Colon (tissue), 2 donors: ENCODE data around the gene CDKN2B.
"Not testable (repeated sequence)": the region's sequence is repeated elsewhere in the genome, so short reads cannot be mapped to it uniquely, and the experiment has no call there.

ENCODE experiments used
- FAIRE-seq: peaks from 2 replicates; lab custom pipeline; 2012; peaks lifted over from hg19 to GRCh38; lab: Jason Lieb, UNC
- donor health status: control.
- donor health status: control.

CDKN2B gene

DNA sequence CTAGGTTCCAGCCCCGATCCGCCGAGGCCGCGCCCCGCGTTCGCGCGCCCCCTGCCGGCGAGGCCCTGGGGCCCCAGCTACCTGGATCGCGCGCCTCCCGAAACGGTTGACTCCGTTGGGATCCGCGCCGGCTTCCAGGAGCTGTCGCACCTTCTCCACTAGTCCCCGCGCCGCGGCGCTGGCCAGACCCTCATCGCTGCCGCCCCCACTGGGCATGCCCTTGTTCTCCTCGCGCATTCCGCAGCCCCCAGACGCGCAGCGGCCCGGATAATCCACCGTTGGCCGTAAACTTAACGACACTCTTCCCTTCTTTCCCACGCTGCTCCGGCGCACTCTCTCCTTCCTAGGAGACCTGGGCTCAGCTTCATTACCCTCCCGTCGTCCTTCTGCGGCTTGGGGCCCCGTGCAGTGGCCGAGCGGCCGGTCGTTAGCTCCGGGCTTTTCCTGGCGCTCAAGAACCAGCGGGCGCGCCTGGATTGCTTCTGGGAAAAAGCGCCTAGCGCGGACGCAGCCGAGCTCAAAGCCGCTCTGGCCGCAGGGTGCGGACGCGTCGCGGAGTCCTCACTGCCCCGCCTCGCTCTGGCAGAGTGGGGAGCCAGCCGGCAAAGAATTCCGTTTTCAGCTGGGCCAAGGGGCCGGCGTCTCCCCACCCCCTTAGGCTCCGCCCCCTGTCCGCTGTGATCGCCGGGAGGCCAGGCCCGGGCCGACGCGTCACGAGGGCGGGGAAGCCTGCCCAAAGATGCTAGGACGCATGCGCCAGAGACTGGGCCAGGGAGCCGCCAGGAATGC is at the start of gene CDKN2B:
CDKN2B (minus strand) TSS at position 589 of the 789 bp plus-strand sequence; CDS start at position 237, 352 bp downstream.
- no peak for FAIRE-seq

GRCh38 chr9:22057972-22058371 is 48.9 kb upstream of the CDKN2B start:
- FAIRE-seq: not testable (repeated sequence)

DNA sequence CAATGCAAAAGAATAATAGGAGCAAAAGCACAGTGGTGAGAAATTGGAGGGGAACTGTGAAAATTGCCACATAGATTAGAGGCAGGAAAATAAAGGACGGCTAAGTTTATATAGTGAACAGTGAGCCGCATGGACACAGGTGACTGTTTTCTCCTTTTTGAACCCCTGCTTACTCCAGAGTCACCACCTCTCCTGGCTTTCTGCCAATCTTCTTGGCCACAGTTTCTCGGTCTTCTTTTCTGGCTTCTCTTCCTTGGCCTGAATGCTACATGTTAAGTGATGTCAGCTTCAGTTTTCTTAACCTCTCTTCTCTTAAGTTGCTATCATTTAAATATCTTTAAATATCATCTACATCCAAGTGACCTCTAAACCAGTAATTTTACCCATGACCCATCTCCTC is 47.3 kb upstream of the CDKN2B start:
- FAIRE-seq: no peak

GRCh38 chr9:22055090-22055489 is 46.0 kb upstream of the CDKN2B start:
- FAIRE-seq: peak; percentile 14

DNA sequence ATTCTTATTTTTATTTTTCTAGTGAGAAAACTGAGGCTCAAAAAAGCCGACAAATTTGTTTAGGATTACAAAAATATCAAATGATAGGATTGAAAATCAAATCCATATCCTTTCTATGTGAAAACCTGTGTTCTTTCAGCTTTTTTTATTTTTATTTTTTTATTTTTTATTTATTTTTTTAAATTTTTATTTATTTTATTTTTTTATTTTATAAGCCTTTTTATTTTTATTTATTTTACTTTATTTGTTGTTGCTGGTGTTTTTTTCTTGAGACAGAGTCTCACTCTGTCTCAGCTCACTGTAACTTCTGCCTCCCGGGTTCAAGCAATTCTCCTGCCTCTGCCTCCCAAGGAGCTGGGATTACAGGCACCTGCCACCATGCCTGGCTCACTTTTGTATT is 45.4 kb upstream of the CDKN2B start:
- no peak for FAIRE-seq

DNA sequence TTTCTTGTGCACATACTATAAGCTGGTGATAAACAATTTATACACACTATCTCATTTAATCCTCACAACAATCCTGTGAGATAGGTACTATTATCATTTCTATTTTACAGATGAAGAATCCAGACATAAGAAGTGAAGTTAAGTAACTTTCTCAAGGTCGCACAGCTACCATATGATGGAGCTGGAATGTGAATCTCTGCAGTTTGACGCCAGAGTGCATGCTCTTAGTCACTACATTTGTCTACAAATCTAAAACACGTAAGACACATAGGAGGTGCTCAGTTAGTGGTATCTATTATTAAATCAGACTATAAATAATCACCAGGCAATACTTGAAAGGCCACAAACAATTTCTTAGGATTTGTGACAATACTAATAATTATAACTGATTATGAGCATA is 45.0 kb upstream of the CDKN2B start:
- FAIRE-seq: no peak

DNA sequence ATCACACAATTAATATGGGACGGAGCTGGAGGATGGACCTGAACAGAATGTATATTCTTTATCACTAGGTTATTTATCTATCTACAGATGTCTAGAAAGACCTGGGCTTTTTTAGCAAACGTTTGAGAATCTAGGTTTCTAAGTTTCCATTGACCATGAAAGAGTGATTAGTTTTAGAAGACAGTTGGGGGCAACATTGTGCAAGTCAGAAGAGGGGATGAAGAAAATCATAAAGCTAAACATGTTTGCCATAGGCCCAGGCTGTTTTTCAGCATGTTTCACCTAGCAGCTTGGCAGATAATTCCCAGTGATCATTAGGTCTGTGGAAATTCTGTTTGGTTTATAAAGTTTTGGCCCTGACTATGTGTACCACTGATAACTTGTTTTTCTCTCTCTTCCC is 44.1 kb upstream of the CDKN2B start:
- FAIRE-seq: no peak

DNA sequence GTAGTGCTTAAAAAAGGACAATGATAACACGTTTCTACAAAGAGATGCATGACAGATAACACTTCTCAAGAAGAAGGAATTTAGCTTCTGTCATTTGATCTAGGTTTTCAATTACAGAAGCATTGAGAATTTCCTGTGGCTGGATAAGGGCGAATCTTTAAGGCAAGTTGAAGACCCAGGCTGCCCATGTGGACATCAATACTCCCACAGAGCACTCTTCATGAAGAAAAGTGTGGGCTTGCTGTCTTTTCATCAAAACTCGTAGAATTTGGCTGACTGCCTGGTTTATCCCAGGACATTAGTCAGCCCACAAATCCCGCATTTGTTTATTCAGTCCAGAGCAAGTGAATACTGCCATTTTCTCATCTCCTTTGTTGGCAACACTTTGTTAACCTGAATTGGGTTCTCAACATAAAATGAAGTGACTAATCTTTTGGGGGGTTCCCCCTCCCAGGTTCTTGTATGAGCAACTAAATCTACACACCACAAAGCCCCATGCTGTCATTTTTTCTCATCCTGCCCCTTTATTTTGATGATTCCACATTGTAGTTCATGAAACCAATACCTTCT is 43.4 kb upstream of the CDKN2B start:
- no peak for FAIRE-seq

DNA sequence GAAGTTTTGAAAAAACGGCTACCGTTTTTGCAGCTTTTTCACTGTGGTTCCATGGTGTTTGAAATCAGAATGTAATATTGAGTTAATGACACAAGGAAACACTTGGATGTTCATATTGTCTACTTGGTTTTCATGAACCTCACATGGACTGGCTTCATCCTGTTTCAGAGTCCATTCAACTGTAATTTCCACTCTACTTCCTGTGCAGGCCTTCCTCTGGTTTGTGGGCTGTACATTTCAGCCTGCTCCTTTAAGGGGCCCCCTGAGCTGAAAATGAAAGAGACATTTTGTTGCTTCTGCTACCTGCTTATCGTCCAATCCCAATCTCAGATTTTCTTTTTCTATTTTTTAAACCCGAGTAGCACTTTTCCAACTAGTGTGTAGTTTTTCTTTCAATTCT is 41.8 kb upstream of the CDKN2B start:
- FAIRE-seq: no peak

DNA sequence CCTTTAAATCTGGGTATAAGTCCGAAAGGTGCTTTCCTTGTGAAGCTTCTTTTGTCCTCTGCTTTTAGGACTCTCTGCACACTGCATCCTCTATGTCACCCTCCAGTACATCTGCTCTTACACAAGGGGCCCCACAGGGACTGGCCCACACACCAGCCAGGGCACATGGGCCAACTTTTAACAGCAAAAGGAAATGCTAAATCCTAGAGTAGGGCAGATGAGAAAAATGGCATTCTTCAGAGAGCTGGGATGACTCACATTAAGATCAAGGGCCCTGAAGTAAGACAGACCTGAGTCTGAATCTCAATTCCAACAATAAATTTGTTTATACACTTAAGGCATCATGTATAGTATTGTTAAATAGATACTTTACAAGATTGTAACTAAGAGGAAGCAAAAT is 40.3 kb upstream of the CDKN2B start:
- no peak for FAIRE-seq

DNA sequence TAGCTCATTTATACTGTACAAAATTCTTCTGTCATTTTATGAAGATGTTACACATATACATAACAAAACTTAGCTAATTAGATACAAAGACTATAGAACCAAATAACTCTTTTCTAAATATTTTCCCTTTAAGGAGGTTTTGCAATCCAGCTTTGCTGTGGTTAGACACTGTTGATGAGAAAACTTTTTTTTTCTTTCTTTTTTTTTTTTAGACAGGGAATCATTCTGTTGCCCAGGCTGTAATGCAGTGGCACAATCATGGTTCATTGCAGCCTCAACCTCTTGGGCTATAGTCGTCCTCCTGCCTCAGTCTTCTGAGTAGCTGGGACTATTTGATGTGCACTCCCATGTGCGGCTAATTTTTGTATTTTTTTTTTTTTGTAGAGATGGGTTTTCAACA is 38.5 kb upstream of the CDKN2B start:
- FAIRE-seq: no peak

DNA sequence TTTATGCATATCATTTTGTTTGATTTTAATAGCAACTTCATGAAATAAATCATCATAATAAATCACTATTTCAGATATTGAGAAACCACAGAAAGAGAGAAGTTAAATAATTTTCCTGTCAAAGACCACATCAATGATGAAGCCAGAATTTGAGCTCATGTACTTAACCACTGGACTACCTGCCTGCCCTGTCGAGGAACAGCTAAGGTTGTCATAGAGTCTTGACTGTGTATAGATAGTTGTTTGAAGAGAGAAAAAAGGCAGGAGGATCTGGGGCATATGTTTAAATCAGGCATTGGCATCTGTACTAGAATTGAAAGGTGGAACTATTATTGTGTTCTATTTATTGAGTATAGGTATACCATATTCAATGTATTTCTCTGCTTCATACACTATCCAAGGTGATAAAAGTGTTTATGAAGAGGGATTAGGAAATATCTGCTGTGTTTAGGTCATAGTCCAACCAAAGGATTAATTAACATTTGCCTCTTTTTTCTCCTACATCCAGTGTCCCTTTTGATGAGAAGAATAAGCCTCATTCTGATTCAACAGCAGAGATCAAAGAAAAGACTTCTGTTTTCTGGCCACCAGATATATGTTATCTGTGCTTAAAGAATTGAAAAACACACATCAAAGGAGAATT is 37.3 kb upstream of the CDKN2B start:
- FAIRE-seq: no peak

- no peak for FAIRE-seq
These were observed 36.3 kb upstream of the CDKN2B start for GRCh38 chr9:22045423-22045822.

DNA sequence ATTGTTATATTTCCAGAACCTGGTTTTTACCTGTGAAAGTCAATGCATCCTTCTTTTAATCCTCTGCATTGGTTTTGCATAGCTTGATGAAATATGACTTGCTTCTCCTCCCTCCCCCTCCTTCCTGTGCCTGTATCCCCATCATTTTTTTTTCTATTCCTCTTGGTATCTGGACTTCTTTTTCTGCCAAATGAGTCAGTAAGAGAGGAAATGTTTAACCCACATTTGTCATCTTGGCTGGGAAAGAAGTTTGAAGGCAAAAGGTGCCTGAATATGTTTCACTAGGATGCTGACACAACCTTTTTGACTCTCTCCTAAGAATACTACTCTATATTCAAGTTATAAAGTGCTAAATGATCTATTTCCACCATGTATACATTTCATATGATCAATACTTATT is 35.5 kb upstream of the CDKN2B start:
- FAIRE-seq: no peak

GRCh38 chr9:22043928-22044327 is 34.8 kb upstream of the CDKN2B start:
- FAIRE-seq: no peak

DNA sequence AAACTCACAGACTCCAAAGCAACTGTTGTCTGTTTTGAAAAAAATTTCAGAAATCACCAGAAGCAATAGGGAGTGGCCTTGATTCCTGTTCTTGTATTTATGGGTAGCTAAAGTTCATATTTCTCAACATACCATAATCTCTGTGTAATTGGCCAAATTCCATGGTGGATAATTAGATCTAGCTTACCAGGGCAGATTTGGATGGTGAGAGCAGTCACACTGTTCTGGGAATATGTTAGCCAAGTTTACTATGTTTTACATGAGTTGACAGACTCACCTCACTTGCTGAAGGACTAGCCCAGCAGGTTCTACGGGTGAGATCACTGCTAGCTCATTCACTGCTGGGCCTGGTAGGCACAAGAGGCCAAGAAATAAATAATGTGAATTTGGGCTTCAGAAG is 32.7 kb upstream of the CDKN2B start:
- no peak for FAIRE-seq

GRCh38 chr9:22041344-22041743 is 32.2 kb upstream of the CDKN2B start:
- FAIRE-seq: peak; percentile 47

- FAIRE-seq: no peak
These were observed 31.7 kb upstream of the CDKN2B start for GRCh38 chr9:22040760-22041159.

- no peak for FAIRE-seq
These were observed 30.2 kb upstream of the CDKN2B start for GRCh38 chr9:22039258-22039657.

GRCh38 chr9:22037954-22038690 is 29.0 kb upstream of the CDKN2B start:
- FAIRE-seq: peak; percentile 91

GRCh38 chr9:22036866-22037626 is 27.9 kb upstream of the CDKN2B start:
- no peak for FAIRE-seq

- no peak for FAIRE-seq
These were observed 26.5 kb upstream of the CDKN2B start for GRCh38 chr9:22035591-22036011.
